Frontal cortex (tissue), 4 donors: ENCODE data around the gene NSUN7. TPM values are rescaled to one million over a fixed set of nuclear protein-coding genes. Genes with fewer than 3 reads are reported as not detected.

Experiments used
- DNase-seq, 2 donors: peaks; one replicate each; pipeline ENCODE4 v3.0.0; 2012; ENCODE audit warnings: low spot score in 2 of 2
- FAIRE-seq: peaks from 2 replicates; lab custom pipeline; 2012; peaks lifted over from hg19 to GRCh38; lab: Jason Lieb, UNC
- total RNA-seq: library from RNA; depleted of rRNA; stranded (reverse); fragments of >200 nt; gene quantifications from one replicate; pipeline ENCODE4 v1.2.3, GENCODE V29; 2014
- donor health status: control.
- donor health status: control.
- donor health status: control.

NSUN7 gene
- total RNA-seq, 1 donor from 2014 or later = 11.0 TPM

GRCh38 chr4:40731792-40732245, 17.9 kb upstream of the NSUN7 start:
- FAIRE-seq = no peak
- DNase-seq = no peak

GRCh38 chr4:40733752-40734151, 16.0 kb upstream of the NSUN7 start:
- no peak for FAIRE-seq
- no peak for DNase-seq

DNA sequence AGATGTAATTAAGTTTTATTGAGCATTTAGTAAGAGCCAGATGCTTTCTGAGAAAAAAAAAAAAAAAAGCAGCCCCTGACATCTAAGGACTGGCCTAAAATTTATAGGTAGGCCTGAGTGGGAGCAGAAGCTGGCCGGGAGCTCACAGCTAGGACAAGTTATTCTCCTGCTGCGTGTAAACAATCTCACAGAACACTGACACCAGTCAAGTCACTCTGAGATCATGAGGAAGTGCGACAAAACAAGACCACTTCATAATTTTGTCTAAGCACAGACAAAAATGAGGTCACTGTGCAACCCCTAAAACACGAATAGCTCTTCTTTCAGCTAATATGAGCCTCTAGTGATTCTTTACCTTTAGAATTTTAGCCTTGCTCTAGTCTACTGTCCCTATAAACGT, 15.3 kb upstream of the NSUN7 start:
- DNase-seq (no peak), FAIRE-seq (no peak)

- FAIRE-seq (peak; percentile 95), DNase-seq (peak; percentile 50 to 54)
Measured at GRCh38 chr4:40736910-40737309, 12.8 kb upstream of the NSUN7 start.

DNA sequence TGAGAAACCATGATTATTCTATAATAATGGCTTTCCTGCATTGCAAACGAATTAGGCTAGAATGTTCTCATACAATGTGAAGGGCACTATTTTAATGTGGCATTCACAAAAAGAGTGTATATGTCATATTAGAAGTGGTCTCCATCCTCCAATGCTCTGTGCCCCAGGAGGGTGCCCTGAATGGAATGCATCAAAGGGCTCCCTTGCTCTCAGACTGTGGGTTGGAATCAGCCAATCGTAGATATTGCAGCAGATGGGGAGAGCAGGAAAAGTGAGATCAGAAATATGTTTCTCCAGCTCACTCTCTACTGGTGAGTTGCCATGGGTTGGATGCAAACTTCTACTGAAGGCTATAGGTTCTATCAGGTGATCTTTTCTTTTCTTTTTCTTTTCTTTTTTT, 11.9 kb upstream of the NSUN7 start:
- FAIRE-seq (no peak), DNase-seq (no peak)

GRCh38 chr4:40739347-40739746, 10.4 kb upstream of the NSUN7 start:
- no peak for DNase-seq
- FAIRE-seq = no peak

DNA sequence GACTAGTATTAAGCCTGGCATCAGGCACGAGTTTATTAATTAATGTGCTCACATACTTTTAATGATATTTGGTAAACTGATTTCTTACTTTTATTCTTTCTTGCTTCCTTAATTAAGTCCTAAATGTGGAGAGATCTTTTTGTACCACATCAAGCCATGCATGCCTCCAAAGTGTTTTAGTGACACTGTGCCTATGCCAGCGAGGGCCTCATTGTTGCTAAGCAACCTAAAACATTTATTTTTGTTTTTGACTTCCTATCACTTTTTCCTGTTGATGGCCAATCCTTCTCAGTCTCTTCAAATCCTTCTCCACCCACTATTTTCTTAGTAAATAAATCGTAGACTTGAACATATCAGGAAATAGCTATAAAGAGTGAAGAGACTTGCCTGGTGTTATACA, 5.5 kb upstream of the NSUN7 start:
- DNase-seq = no peak
- no peak for FAIRE-seq

DNA sequence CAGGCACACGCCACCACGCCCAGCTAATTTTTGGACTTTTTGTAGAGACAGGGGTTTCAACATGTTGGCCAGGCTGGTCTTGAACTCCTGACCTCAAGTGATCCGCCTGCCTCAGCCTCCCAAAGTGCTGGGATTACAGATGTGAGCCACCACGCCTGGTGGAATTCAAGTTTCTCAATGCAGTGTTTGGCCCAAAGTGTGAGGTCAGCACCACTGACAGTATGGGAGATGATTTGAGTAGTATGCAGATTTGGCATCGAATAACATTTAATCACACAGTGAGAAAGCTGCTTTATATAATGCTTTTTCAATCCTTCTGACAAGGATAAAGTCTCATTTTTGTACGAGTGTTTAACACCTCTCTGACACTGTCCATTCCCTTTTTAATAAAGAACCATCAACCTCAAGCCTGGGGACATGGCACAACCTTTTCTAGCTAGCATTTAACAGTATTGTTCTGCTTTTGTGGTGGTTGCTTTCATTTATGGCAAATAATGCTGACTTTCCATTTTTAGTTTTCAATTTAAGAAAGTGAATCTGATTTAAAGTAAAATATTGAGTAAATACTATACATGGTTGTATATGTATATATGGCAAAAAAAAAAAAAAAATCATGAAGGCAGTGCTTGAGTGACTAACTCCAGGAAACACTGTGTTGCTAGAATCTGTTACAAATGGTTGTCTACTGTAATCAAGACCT, 4.3 kb upstream of the NSUN7 start:
- FAIRE-seq = no peak

DNA sequence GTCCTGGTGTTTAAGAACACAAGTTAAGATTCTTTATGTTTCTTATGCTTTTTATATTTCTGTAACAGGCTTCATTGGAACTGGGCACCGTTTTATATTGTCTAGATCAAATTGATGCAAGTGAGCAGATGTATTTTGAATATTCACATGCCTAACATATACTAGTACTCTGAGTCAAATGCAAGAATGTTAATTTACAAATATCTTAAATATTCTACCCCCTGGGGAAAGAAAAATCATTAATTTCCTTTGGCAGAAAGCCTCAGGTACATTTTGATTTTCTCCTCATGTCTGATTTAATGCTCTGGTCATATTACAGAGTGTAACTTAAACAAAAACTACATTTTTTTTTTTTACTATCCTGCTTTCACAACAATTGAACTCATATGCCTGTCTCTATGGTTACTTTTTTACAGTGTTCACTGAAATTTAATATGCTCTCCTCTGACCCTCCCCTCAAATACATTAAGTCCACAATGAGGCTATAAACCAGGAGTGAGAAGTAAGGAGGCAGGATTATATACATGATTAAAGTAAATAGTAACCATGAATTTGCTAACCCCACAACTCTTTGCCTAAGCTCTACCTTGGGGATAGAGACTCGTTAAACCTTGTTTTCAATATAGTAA, 2.4 kb upstream of the NSUN7 start:
- FAIRE-seq (no peak), DNase-seq (no peak)

More for the DNA sequence above, 4.3 kb upstream of the NSUN7 start:
- DNase-seq = no peak

- no peak for DNase-seq
- FAIRE-seq = no peak
Measured at GRCh38 chr4:40750461-40751258, 905 bp downstream of the NSUN7 start.

DNA sequence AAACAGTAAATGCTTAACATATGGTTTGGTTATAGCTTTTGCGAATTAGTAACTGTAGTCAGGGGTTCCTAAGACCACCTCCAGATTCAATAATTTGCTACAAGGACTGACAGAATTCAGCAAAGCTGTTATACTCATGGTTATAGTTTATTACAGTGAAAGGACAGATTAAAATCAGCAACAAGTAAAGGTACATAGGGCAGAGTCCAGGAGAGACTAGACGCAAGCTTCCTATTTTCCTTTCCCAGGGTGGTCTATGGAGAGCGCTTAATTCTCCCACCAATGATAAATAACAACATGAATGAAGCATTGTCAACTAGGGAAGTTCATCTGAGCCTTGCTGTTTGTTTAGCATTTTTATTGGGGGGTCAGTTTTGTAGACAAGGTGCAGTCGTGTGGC, 5.9 kb downstream of the NSUN7 start:
- no peak for FAIRE-seq
- DNase-seq = no peak

GRCh38 chr4:40763228-40763716, 13.5 kb downstream of the NSUN7 start:
- DNase-seq (no peak), FAIRE-seq (no peak)

DNA sequence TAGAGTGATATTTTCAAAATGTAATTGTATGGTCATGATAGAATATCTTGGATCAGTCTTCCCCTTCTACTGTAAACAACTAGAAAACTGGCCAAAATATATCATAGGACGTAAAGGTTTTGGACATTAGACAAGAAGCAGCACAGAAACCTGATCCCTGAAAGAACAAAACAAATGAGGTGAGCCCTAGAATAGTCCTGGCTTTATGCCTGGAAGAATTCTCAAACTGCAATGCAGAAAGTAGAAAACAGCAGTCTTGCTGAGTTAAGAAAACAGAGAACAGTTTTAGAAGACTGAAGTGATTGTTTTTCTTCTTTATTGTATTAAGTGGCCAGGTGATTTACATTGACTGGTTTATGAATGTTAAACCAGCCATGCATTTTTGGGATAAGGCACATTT, 19.5 kb downstream of the NSUN7 start:
- FAIRE-seq = no peak
- no peak for DNase-seq

DNA sequence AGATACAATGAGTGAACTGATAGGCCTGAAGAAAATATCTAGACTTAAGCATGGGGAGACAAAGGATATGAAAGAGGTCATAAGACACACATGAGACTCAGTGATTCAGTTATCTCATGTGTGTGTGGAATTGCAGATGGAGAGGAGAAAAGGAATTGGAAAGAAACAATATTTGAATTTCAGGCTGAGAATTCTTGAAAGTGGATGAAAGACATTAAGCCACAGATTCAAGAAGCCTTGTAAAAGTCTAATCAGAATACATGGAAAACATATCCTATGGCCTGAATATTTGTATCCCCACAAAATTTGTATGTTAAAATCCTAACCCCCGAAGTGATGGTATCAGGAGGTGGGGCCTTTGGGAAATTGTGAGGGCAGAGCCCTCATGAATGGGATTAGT, 28.3 kb downstream of the NSUN7 start:
- FAIRE-seq = no peak
- no peak for DNase-seq

- FAIRE-seq (no peak), DNase-seq (no peak)
Measured at GRCh38 chr4:40782876-40783275, 33.1 kb downstream of the NSUN7 start.

DNA sequence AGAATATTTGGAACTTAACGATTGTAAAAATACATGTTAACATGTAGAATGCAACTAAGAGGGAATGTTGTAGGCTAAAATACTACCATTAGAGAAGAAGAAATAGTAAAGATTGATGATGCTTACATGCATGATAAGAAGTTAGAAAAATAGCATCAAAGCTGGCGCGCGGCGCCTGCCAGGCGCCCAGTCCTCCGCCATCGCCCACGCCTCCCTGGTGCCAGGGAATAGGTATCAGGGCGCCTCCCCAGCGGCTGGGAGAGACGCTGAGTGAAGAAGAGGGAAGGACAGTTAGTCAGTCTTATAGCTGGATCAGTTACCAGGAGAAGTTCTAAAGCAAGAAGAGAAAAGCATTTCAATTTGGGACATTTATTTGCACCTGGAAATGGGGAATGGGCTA, 36.0 kb downstream of the NSUN7 start:
- DNase-seq (no peak), FAIRE-seq (no peak)

- no peak for DNase-seq
Measured at GRCh38 chr4:40788331-40788730, 38.6 kb downstream of the NSUN7 start.

GRCh38 chr4:40789031-40789430, 39.3 kb downstream of the NSUN7 start:
- FAIRE-seq = no peak
- no peak for DNase-seq

More at GRCh38 chr4:40788331-40788730, 38.6 kb downstream of the NSUN7 start:
- no peak for FAIRE-seq

GRCh38 chr4:40789771-40790170, 40.0 kb downstream of the NSUN7 start:
- DNase-seq (no peak), FAIRE-seq (no peak)

DNA sequence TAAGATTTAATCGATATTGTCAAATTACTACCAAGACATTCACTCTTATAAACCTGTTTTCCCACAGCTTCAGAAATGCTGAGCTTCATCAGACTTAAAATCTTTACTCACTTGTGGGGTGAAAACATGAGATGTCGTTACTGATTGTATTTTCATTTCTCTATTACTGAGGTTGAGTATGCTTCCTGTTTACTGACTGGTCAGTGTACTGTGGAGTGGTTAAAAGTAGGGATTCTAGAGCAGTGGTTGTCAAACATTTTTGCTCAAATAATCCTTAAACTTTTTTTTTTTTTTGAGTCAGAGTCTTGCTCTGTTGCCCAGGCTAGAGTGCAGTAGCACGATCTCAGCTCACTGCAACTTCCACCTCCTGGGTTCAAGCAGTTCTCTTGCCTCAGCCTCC, 50.3 kb downstream of the NSUN7 start:
- DNase-seq (no peak), FAIRE-seq (no peak)

GRCh38 chr4:40804598-40804997, 54.8 kb downstream of the NSUN7 start:
- DNase-seq = no peak
- FAIRE-seq = no peak
